ENCODE measurements around the gene EEF1AKMT3.
A peak's percentile ranks its signal among the peaks of the same experiment; 100 is the strongest.

Gene EEF1AKMT3

GRCh38 chr12:57735952-57736740 lies 36.3 kb upstream of the EEF1AKMT3 start:
- no peak for DNase-seq

GRCh38 chr12:57736741-57737466 lies 35.5 kb upstream of the EEF1AKMT3 start:
- DNase-seq: no peak

GRCh38 chr12:57737467-57738460 lies 34.6 kb upstream of the EEF1AKMT3 start:
- no peak for DNase-seq

- DNase-seq: no peak
Observed at GRCh38 chr12:57738661-57739237, 33.7 kb upstream of the EEF1AKMT3 start, which contains the start of gene AGAP2. AGAP2 (minus strand) TSS chr12:57738742; CDS start chr12:57738246, 496 bp downstream.

DNA sequence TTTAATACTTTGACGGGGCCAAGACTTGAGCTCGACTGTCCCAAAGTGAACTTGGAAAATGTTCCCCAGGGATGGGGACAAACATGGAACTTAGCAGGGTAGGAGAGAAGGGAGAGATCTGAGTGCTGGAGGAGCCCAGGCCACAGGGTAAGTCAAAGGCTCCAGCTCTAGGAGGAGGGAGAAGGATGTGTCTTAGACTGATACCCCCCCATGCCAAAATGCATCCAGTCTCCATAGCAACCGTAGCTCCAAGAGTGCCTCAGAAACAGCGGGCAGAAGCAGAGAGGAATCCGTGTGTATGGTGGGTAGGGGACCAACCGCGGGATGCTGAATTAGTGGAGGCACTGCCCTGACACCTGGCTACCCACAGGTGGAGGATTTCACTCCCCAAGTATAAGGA lies 33.0 kb upstream of the EEF1AKMT3 start:
- no peak for DNase-seq

- DNase-seq: no peak
Observed at GRCh38 chr12:57739914-57740538, 32.4 kb upstream of the EEF1AKMT3 start.

GRCh38 chr12:57740656-57741412 lies 31.6 kb upstream of the EEF1AKMT3 start:
- peak in 1 of 2 donors; percentile 63 for DNase-seq

- no peak for DNase-seq
Observed at GRCh38 chr12:57741413-57741789, 31.0 kb upstream of the EEF1AKMT3 start.

DNA sequence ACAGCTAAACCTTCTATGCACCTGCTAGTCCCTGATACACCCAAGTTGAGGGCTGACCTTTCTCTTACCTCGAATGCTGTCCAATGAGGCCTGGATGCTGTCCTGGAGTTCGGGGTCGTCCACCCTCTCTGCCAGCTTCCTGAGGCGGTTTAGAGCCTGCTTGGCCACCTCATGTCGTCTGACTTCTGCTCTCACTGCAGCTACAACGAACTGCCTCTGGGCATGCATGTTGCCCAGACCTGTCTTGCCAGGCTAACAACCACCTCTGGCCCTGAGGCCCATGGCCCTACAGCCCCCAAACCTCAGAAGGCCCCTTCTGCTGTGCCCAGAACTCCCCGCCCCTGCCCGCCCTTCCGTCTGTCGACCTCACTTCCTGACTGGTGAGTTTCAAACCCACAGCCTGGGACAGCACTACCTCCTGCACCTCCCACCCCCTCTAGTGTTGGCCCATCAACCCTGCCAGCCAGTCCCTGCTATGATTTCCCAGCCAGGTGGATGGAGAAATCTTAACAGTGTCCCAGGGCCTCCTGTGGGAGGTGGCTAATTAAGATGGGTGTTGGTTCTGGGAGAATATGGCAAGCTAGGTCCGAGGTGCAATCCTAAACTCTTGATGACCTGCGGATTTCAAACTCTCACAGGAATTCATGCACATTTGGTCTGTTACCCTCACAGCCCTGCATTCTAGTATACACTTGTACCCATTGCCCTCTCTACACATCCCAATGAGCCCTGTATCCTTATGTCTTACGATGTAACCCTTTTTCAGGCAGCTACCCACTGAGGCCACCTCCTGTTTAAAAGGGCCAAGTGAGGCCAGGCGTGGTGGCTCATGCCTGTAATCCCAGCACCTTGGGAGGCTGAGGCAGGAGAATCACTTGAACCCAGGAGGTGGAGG lies 30.3 kb upstream of the EEF1AKMT3 start:
- DNase-seq: peak; percentile 18 to 55

- DNase-seq: no peak
Observed at GRCh38 chr12:57743769-57744168, 28.6 kb upstream of the EEF1AKMT3 start.

DNA sequence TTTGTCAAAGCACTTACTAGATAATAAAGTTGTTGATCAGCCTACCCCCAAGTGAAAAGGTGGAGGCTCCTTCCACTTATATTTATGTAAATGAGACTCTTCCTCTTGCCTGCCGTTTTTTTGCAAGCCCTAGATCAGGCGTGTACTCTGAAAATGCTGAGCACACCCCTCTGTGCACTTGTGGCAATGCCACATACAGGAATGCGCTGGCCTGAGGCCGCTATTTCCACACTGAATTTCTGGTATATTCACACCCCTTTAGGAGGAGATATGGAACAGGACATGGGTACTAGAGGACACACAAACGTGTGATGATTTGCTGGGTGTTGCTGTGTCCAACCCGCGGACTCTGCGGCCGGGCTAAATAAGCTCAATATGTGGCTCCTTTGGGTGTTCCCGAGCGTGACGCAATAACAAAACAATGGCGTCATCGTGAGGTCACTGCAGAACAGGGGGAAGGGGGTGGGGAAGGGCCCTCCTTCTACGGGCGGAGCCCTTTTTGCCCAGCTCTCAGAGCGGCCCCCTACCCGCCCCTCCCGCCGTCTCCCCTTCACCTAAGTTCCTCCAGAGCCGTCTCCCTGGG lies 28.1 kb upstream of the EEF1AKMT3 start:
- DNase-seq: peak in 1 of 2 donors; percentile 93

DNA sequence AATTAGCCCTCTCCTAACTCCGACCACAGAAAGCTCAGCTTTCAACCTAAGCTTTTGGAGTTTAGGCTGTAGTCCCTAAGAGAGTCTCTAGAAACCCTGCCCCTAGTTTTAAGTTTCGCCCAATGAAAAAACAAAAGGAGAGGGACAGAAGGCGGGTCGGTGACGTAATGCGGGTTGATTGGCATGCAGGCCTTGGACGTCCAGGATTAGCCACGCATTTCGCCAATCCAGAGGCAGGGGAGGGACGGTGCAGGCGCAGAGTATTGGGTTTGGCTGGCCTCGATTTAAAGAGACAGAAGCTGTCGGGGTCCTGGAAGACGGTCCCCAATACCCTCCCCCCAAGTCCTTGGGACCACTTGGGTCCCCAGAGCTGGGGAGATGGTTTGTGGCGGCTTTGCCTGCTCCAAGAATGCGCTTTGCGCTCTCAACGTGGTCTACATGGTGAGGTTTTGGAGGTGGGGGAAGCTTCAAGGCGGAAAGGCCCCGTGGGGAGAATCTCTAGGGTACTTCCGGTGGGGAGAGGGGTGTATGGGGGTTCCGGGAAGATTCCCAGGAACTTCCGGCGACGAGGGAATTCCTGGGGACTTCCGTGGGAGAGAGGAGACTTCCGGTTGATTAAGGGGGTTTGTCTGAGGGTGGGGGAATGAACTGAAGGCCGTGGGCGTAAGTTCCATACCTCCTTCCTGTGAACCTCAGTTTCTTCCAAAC lies 27.5 kb upstream of the EEF1AKMT3 start, which contains the start of gene TSPAN31:
Gene TSPAN31, plus strand, starts transcription at position 263 of the 708 bp plus-strand sequence. Its CDS starts 116 bp downstream, at position 379.
- peak; percentile 93 to 99 for DNase-seq

DNA sequence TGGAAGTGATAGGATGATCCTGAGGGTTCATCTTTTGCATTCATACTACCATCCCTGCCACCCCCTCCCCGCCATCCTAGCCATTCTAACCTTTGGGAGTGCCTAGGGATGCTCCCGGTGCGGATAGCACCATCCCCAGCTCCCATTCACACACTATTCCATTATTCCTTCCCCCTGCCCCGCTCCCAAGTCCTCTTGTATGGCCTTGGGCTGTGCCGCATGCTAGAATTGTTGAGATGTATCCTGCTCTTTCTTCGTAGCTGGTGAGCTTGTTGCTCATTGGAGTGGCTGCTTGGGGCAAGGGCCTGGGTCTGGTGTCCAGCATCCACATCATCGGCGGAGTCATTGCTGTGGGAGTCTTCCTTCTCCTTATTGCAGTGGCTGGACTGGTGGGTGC lies 26.9 kb upstream of the EEF1AKMT3 start:
- no peak for DNase-seq

DNA sequence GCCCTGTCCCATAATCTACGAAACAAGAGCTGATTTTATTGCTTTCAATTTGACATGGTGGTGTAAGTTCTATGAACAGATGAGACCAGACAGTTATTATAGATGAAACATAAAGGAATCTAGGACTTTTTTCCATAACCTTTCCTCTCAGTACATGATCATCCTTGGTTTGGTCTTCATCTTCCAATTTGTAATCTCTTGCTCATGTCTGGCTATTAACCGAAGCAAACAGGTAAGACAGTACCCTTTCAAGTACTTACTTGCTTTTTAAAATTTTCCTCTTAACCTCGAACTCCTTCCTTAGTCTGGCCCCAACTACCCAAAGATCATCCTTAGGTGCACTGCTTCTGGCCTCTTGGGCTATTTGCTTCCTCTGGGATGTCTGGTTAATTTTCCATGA lies 26.4 kb upstream of the EEF1AKMT3 start:
- no peak for DNase-seq

DNA sequence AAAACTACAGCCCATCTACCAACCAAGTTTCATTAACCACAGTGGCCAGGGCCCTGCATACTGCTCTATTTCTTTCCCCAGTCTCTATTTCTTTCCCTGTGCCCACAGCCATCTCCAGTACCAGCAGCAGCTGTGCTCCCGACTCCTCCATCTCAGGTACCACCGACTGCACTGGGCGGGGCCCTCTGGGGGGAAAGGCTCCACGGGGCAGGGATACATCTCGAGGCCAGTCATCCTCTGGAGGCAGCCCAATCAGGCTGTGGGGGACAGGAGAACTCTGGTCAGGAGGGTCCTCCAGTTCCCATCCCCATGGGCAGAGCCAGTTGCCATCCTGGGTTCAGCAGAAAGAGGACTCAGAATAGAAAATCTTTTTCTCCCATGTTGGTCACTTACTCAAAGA lies 23.4 kb upstream of the EEF1AKMT3 start:
- no peak for DNase-seq

DNA sequence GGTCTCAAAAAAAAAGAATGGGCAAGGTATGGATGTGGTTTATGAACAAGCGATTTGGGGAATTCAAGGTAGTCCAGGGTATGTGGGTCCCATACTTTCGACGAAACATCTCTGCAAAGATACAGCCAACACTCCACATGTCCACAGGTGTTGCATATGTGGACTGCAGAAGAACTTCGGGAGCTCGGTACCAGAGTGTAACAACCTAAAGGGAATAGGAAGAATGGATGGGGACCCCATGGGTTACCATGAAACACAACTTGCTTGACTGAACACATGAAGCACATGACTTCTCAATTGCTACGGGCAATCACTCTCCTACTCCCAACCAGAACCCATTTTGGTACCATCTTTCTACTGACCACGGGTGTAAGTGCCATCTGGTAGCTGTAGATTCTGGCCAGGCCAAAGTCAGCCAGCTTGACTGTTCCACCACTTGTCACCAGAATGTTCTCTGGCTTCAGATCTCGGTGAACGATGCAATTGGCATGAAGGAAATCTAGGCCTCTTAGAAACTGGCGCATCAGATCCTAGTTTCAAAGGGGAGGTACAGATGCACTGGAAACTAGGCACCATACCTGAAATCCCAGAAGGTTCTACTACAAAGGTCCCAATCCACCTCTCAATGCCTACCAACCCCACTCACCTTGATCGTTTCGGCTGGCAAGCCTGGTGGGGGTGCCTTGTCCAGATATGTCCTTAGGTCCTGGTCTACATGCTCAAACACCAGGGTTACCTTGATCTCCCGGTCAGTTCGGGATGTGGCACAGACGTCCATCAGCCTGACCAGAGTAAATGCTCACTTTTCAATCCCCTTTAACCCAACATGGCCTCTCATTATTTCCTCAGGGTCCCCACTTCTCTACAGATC lies 21.6 kb upstream of the EEF1AKMT3 start:
- no peak for DNase-seq

GRCh38 chr12:57751432-57751787 lies 21.0 kb upstream of the EEF1AKMT3 start:
- no peak for DNase-seq
